SK-N-SH treated with all-trans-retinoic acid at 6 μM for 48 hours (cell line): ENCODE results near the gene SBSN.

Source experiments
- ATAC-seq: fragments of 200-7000 bp; cut with Tn5 transposase; 3 replicates; pipeline ENCODE4 v1.9.1; 2020; ENCODE audit warnings: mild to moderate bottlenecking, moderate library complexity
- ARNTL ChIP-seq: fragments of 450-650 bp; formaldehyde crosslinking; IDR thresholded peaks from 2 replicates; pipeline ENCODE4 v1.5.0; 2020; ENCODE audit warnings: low read depth, mild to moderate bottlenecking, moderate library complexity, borderline replicate concordance
- BACH2 ChIP-seq: fragments of 250-450 bp; sonication (Bioruptor Pico); IDR thresholded peaks from 2 replicates; pipeline ENCODE4 v1.9.0; 2021; ENCODE audit warnings: mild to moderate bottlenecking, borderline replicate concordance
- ESRRG ChIP-seq: fragments of 250-450 bp; sonication (Bioruptor Pico); IDR thresholded peaks from 2 replicates; pipeline ENCODE4 v1.6.1; 2021; ENCODE audit warnings: mild to moderate bottlenecking
- GLIS3 ChIP-seq: fragments of 250-450 bp; sonication (Bioruptor Pico); IDR thresholded peaks from 2 replicates; pipeline ENCODE4 v1.5.0; 2020; ENCODE audit warnings: mild to moderate bottlenecking, moderate library complexity
- ISL1 ChIP-seq: fragments of 250-450 bp; sonication (Bioruptor Pico); IDR thresholded peaks from 2 replicates; pipeline ENCODE4 v2.1.2; 2022; ENCODE audit warnings: mild to moderate bottlenecking, moderate library complexity
- OSR1 ChIP-seq: fragments of 250-450 bp; sonication (Bioruptor Pico); IDR thresholded peaks from 2 replicates; pipeline ENCODE4 v1.8.0; 2022; ENCODE audit warnings: moderate library complexity, mild to moderate bottlenecking, inconsistent platforms
- PPARA ChIP-seq: fragments of 250-450 bp; sonication (Bioruptor Pico); IDR thresholded peaks from 2 replicates; pipeline ENCODE4 v1.5.0; 2020; ENCODE audit warnings: mild to moderate bottlenecking, borderline replicate concordance
- RARB ChIP-seq: fragments of 250-450 bp; sonication (Bioruptor Pico); IDR thresholded peaks from 2 replicates; pipeline ENCODE4 v1.8.0; 2021; ENCODE audit warnings: mild to moderate bottlenecking, moderate library complexity
- SNAI2 ChIP-seq: fragments of 250-450 bp; sonication (Bioruptor Pico); IDR thresholded peaks from 2 replicates; pipeline ENCODE4 v1.5.0; 2020; ENCODE audit warnings: mild to moderate bottlenecking, moderate library complexity
- TCF4 ChIP-seq: fragments of 250-450 bp; sonication (Bioruptor Pico); IDR thresholded peaks from 2 replicates; pipeline ENCODE4 v1.8.0; 2021; ENCODE audit warnings: mild to moderate bottlenecking, moderate library complexity, borderline replicate concordance
- TOX ChIP-seq: fragments of 250-450 bp; sonication (Bioruptor Pico); IDR thresholded peaks from 2 replicates; pipeline ENCODE4 v1.8.0; 2021; ENCODE audit warnings: mild to moderate bottlenecking, moderate library complexity, borderline replicate concordance
- ZC3H10 ChIP-seq: fragments of 250-450 bp; sonication (Bioruptor Pico); IDR thresholded peaks from 2 replicates; pipeline ENCODE4 v1.5.1; 2021; ENCODE audit warnings: mild to moderate bottlenecking, moderate library complexity
- ZFP3 ChIP-seq: fragments of 250-450 bp; sonication (Bioruptor Pico); IDR thresholded peaks from 2 replicates; pipeline ENCODE4 v1.5.0; 2020; ENCODE audit warnings: mild to moderate bottlenecking, moderate library complexity
- ZFP30 ChIP-seq: fragments of 450-650 bp; formaldehyde crosslinking; IDR thresholded peaks from 2 replicates; pipeline ENCODE4 v1.5.0; 2022; ENCODE audit warnings: mild to moderate bottlenecking, moderate library complexity
- ZNF565 ChIP-seq: fragments of 450-650 bp; formaldehyde crosslinking; conservative IDR thresholded peaks from 2 replicates; pipeline ENCODE4 v1.5.0; 2020; ENCODE audit warnings: low read depth, mild to moderate bottlenecking, moderate library complexity
- ZNF70 ChIP-seq: fragments of 450-650 bp; formaldehyde crosslinking; IDR thresholded peaks from 2 replicates; pipeline ENCODE4 v1.5.0; 2020; ENCODE audit warnings: mild to moderate bottlenecking, moderate library complexity
- ZNF8 ChIP-seq: fragments of 450-650 bp; formaldehyde crosslinking; IDR thresholded peaks from 2 replicates; pipeline ENCODE4 v1.5.0; 2020; ENCODE audit warnings: mild to moderate bottlenecking, moderate library complexity
- TF ChIP-seq, protein P1 (sequence below): fragments of 250-450 bp; sonication (Bioruptor Pico); IDR thresholded peaks from 2 replicates; pipeline ENCODE4 v1.5.1; 2020; ENCODE audit warnings: low read depth, mild to moderate bottlenecking, moderate library complexity
- TF ChIP-seq, protein P2 (sequence below): fragments of 250-450 bp; sonication (Bioruptor Pico); IDR thresholded peaks from 2 replicates; pipeline ENCODE4 v1.5.1; 2021; ENCODE audit warnings: mild to moderate bottlenecking, moderate library complexity

The SBSN gene

GRCh38 chr19:35542209-35542608 lies 14.1 kb upstream of the SBSN start:
- TF ChIP-seq TCF4 (no peak), GLIS3 (CRISPR knock-in tag) (no peak), ESRRG (CRISPR knock-in tag) (no peak), PPARA (CRISPR knock-in tag) (no peak), ZNF8 (CRISPR knock-in tag) (no peak), RARB (CRISPR knock-in tag) (no peak), OSR1 (CRISPR knock-in tag) (no peak), ISL1 (CRISPR knock-in tag) (no peak), ZC3H10 (CRISPR knock-in tag) (no peak), SNAI2 (CRISPR knock-in tag) (no peak)
- TF ChIP-seq, protein P1, sequence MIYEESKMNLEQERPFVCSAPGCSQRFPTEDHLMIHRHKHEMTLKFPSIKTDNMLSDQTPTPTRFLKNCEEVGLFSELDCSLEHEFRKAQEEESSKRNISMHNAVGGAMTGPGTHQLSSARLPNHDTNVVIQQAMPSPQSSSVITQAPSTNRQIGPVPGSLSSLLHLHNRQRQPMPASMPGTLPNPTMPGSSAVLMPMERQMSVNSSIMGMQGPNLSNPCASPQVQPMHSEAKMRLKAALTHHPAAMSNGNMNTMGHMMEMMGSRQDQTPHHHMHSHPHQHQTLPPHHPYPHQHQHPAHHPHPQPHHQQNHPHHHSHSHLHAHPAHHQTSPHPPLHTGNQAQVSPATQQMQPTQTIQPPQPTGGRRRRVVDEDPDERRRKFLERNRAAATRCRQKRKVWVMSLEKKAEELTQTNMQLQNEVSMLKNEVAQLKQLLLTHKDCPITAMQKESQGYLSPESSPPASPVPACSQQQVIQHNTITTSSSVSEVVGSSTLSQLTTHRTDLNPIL: no peak
- no peak for ATAC-seq

- TF ChIP-seq, protein P1: no peak
- no peak for TF ChIP-seq ARNTL
- no peak for TF ChIP-seq TOX (CRISPR knock-in tag)
- TF ChIP-seq RARB (CRISPR knock-in tag): no peak
- TF ChIP-seq OSR1 (CRISPR knock-in tag): no peak
- TF ChIP-seq GLIS3 (CRISPR knock-in tag): no peak
- TF ChIP-seq BACH2: no peak
- no peak for TF ChIP-seq ZFP3 (CRISPR knock-in tag)
- no peak for TF ChIP-seq ZC3H10 (CRISPR knock-in tag)
- no peak for TF ChIP-seq ISL1 (CRISPR knock-in tag)
- TF ChIP-seq TCF4: no peak
- TF ChIP-seq, protein P2, sequence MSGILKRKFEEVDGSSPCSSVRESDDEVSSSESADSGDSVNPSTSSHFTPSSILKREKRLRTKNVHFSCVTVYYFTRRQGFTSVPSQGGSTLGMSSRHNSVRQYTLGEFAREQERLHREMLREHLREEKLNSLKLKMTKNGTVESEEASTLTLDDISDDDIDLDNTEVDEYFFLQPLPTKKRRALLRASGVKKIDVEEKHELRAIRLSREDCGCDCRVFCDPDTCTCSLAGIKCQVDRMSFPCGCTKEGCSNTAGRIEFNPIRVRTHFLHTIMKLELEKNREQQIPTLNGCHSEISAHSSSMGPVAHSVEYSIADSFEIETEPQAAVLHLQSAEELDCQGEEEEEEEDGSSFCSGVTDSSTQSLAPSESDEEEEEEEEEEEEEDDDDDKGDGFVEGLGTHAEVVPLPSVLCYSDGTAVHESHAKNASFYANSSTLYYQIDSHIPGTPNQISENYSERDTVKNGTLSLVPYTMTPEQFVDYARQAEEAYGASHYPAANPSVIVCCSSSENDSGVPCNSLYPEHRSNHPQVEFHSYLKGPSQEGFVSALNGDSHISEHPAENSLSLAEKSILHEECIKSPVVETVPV (CRISPR knock-in tag): no peak
- ATAC-seq: no peak
Observed at GRCh38 chr19:35540356-35540927, 12.3 kb upstream of the SBSN start.

- TF ChIP-seq SNAI2 (CRISPR knock-in tag) (no peak), GLIS3 (CRISPR knock-in tag) (no peak), ZNF565 (no peak), BACH2 (no peak), ZNF8 (CRISPR knock-in tag) (no peak), ESRRG (CRISPR knock-in tag) (no peak)
- TF ChIP-seq, protein P2 (CRISPR knock-in tag): no peak
- TF ChIP-seq, all 23 proteins: peak for 0
- ATAC-seq: no peak
Observed at GRCh38 chr19:35539850-35540249, 11.7 kb upstream of the SBSN start.

DNA sequence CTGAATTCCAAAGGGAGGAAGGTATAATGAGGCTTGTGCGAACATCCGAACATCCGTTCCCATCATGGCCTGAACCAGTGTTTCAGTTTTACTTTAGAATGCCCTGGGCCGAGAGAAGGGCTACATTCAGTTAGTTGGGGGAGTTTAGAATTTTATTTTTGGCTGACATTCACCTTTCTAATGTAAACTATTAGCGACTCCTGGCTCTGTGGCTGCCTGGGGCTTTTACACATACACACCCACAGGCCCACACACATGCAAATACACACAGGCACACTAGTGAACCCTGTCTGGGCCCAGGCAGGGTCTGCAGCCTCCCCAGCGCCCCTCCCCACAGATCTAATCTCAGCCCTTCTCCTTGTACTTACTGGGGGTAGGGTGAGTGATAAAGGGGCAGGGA lies 11.2 kb upstream of the SBSN start:
- TF ChIP-seq TOX (CRISPR knock-in tag) (no peak), ZFP30 (CRISPR knock-in tag) (no peak), ZC3H10 (CRISPR knock-in tag) (no peak), TCF4 (no peak), ZNF70 (no peak), SNAI2 (CRISPR knock-in tag) (no peak)
- TF ChIP-seq, protein P2 (CRISPR knock-in tag): no peak
- no peak for ATAC-seq
